ENCODE measurements around the gene PLA2G3.

GRCh38 chr22:31137721-31138120, 2.6 kb downstream of the PLA2G3 start:
- TF ChIP-seq CENPT (CRISPR knock-in tag; IDR thresholded peaks at IDR 0.05; ENCODE audit: low read depth), result no peak
- TF ChIP-seq TAF1 (CRISPR knock-in tag; IDR thresholded peaks at IDR 0.05), result no peak
- TF ChIP-seq CTCF (CRISPR knock-in tag; IDR thresholded peaks at IDR 0.05), result no peak
- no peak for TF ChIP-seq HDAC2 (CRISPR knock-in tag; IDR thresholded peaks at IDR 0.05)
- TF ChIP-seq AFF4 (CRISPR knock-in tag; IDR thresholded peaks at IDR 0.05), result no peak
- no peak for TF ChIP-seq BRCA1 (CRISPR knock-in tag; IDR thresholded peaks at IDR 0.05)
- no peak for TF ChIP-seq ELF1 (CRISPR knock-in tag; IDR thresholded peaks at IDR 0.05)
- no peak for TF ChIP-seq XRCC5 (optimal IDR thresholded peaks at IDR 0.05; ENCODE audit: low read length)
- no peak for TF ChIP-seq DR1 (CRISPR knock-in tag; IDR thresholded peaks at IDR 0.05)
- TF ChIP-seq, protein P1, sequence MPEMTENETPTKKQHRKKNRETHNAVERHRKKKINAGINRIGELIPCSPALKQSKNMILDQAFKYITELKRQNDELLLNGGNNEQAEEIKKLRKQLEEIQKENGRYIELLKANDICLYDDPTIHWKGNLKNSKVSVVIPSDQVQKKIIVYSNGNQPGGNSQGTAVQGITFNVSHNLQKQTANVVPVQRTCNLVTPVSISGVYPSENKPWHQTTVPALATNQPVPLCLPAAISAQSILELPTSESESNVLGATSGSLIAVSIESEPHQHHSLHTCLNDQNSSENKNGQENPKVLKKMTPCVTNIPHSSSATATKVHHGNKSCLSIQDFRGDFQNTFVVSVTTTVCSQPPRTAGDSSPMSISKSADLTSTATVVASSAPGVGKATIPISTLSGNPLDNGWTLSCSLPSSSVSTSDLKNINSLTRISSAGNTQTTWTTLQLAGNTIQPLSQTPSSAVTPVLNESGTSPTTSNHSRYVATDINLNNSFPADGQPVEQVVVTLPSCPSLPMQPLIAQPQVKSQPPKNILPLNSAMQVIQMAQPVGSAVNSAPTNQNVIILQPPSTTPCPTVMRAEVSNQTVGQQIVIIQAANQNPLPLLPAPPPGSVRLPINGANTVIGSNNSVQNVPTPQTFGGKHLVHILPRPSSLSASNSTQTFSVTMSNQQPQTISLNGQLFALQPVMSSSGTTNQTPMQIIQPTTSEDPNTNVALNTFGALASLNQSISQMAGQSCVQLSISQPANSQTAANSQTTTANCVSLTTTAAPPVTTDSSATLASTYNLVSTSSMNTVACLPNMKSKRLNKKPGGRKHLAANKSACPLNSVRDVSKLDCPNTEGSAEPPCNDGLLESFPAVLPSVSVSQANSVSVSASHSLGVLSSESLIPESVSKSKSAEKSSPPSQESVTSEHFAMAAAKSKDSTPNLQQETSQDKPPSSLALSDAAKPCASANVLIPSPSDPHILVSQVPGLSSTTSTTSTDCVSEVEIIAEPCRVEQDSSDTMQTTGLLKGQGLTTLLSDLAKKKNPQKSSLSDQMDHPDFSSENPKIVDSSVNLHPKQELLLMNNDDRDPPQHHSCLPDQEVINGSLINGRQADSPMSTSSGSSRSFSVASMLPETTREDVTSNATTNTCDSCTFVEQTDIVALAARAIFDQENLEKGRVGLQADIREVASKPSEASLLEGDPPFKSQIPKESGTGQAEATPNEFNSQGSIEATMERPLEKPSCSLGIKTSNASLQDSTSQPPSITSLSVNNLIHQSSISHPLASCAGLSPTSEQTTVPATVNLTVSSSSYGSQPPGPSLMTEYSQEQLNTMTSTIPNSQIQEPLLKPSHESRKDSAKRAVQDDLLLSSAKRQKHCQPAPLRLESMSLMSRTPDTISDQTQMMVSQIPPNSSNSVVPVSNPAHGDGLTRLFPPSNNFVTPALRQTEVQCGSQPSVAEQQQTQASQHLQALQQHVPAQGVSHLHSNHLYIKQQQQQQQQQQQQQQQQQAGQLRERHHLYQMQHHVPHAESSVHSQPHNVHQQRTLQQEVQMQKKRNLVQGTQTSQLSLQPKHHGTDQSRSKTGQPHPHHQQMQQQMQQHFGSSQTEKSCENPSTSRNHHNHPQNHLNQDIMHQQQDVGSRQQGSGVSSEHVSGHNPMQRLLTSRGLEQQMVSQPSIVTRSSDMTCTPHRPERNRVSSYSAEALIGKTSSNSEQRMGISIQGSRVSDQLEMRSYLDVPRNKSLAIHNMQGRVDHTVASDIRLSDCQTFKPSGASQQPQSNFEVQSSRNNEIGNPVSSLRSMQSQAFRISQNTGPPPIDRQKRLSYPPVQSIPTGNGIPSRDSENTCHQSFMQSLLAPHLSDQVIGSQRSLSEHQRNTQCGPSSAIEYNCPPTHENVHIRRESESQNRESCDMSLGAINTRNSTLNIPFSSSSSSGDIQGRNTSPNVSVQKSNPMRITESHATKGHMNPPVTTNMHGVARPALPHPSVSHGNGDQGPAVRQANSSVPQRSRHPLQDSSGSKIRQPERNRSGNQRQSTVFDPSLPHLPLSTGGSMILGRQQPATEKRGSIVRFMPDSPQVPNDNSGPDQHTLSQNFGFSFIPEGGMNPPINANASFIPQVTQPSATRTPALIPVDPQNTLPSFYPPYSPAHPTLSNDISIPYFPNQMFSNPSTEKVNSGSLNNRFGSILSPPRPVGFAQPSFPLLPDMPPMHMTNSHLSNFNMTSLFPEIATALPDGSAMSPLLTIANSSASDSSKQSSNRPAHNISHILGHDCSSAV (CRISPR knock-in tag; IDR thresholded peaks at IDR 0.05; ENCODE audit: borderline replicate concordance), result no peak
- no peak for TF ChIP-seq ZNF710 (CRISPR knock-in tag; IDR thresholded peaks at IDR 0.05; ENCODE audit: borderline replicate concordance)
- no peak for TF ChIP-seq TARDBP (CRISPR knock-in tag; IDR thresholded peaks at IDR 0.05)
- no peak for TF ChIP-seq MAFK (conservative IDR thresholded peaks at IDR 0.05 in 1 of 2, IDR thresholded peaks at IDR 0.05 in 1 of 2; ENCODE audit: low read length in 2 of 2)
